Measurements from ENCODE around the gene GPR17. TPM values are rescaled to one million over a fixed set of nuclear protein-coding genes. Genes with fewer than 3 reads are reported as not detected.
A peak's percentile ranks its signal among the peaks of the same experiment; 100 is the strongest.

GPR17 gene
- total RNA-seq, 2 experiments from 2014 or later = not detected

GRCh38 chr2:127700527-127701192, 54.7 kb downstream of the GPR17 start:
- H3K27me3 Mint-ChIP-seq (ENCODE audit: low read depth) = no peaks in the 10 kb centered on the region
- ATAC-seq (no peak), DNase-seq (no peak)
- CTCF ChIA-PET = interaction anchor here (2.0 kb wide), 1 partner anchor 109 kb away, joined by 18 read pairs; no protein-coding TSS in a partner anchor
- peak overlapping the region; percentile 84 for H3K4me3 Mint-ChIP-seq
- POLR2A ChIA-PET = interaction anchor here (0.6 to 3.0 kb wide), 7 partner anchors 9 to 221 kb away, joined by 3 to 13 read pairs (median 4); partner anchors contain the start of gene WDR33
- peaks cover 29% of the 10 kb centered on the region for H3K36me3 Mint-ChIP-seq (ENCODE audit: low read depth)
- peak overlapping the region; percentile 95 for H3K27ac Mint-ChIP-seq
- peaks cover 41% of the 10 kb centered on the region for H3K4me1 Mint-ChIP-seq (ENCODE audit: low read depth)
- H3K9me3 Mint-ChIP-seq (ENCODE audit: insufficient read depth) = no peaks in the 10 kb centered on the region

- POLR2A ChIA-PET = interaction anchor here (0.9 to 3.0 kb wide), 8 partner anchors 9 to 390 kb away, joined by 3 to 13 read pairs (median 5); partner anchors contain the start of genes UGGT1 and WDR33
- peaks cover 31% of the 10 kb centered on the region for H3K36me3 Mint-ChIP-seq (ENCODE audit: low read depth)
- H3K4me1 Mint-ChIP-seq (ENCODE audit: low read depth) = peaks cover 41% of the 10 kb centered on the region
- H3K4me3 Mint-ChIP-seq = peak within 1 kb of the TSS; percentile 84
- ATAC-seq (peak; percentile 83), DNase-seq (peak; percentile 93)
- H3K27ac Mint-ChIP-seq = peak within 1 kb of the TSS; percentile 95
- H3K9me3 Mint-ChIP-seq (ENCODE audit: insufficient read depth) = no peaks in the 10 kb centered on the region
- CTCF ChIA-PET = interaction anchor here (2.0 kb wide), 1 partner anchor 110 kb away, joined by 18 read pairs; no protein-coding TSS in a partner anchor
- H3K27me3 Mint-ChIP-seq (ENCODE audit: low read depth) = no peaks in the 10 kb centered on the region
Measured at GRCh38 chr2:127701193-127701650, 55.3 kb downstream of the GPR17 start, which contains the start of gene SFT2D3. Gene SFT2D3, plus strand, starts transcription at chr2:127701497. Its CDS starts 32 bp downstream, at chr2:127701529.

GRCh38 chr2:127701651-127702394, 55.9 kb downstream of the GPR17 start:
- Mint-ChIP-seq H3K27ac (peak overlapping the region; percentile 95), H3K27me3 (ENCODE audit: low read depth) (no peaks in the 10 kb centered on the region), H3K9me3 (ENCODE audit: insufficient read depth) (no peaks in the 10 kb centered on the region), H3K36me3 (ENCODE audit: low read depth) (peaks cover 36% of the 10 kb centered on the region), H3K4me3 (peak overlapping the region; percentile 84), H3K4me1 (ENCODE audit: low read depth) (peaks cover 41% of the 10 kb centered on the region)
- ATAC-seq (peak; percentile 85), DNase-seq (peak; percentile 85)
- ChIA-PET POLR2A (interaction anchor here (0.7 to 3.0 kb wide), 12 partner anchors 10 to 416 kb away, joined by 3 to 13 read pairs (median 5); partner anchors contain the start of genes IWS1, POLR2D, UGGT1 and WDR33), CTCF (interaction anchor here (0.7 to 2.0 kb wide), 8 partner anchors 10 to 222 kb away, joined by 3 to 18 read pairs (median 4); partner anchors contain the start of gene WDR33)

Other genes with a start within 250 kb of the GPR17 start
- gene PROC, start 227.7 kb upstream of the GPR17 start, total RNA-seq = not detected
- gene IWS1, start 119.7 kb upstream of the GPR17 start, total RNA-seq = 10 to 100 TPM; 48.4 to 53.3 TPM
- 1 to 10 TPM in 1 of 2 experiments, under 1 TPM in 1; 0.82 to 1.2 TPM for gene MYO7B, start 110.5 kb upstream of the GPR17 start, total RNA-seq
- gene LIMS2, start 29.4 kb downstream of the GPR17 start, total RNA-seq = 10 to 100 TPM; 35.3 to 38.3 TPM
- gene SFT2D3, start 55.3 kb downstream of the GPR17 start, total RNA-seq = 1 to 10 TPM; 4.8 to 5.5 TPM
- gene WDR33, start 165.0 kb downstream of the GPR17 start, total RNA-seq = 10 to 100 TPM; 64.3 to 68.3 TPM
- gene POLR2D, start 212.0 kb downstream of the GPR17 start, total RNA-seq = 10 to 100 TPM; 51.1 to 52.5 TPM
- gene AMMECR1L, start 239.8 kb downstream of the GPR17 start, total RNA-seq = 10 to 100 TPM; 14.5 to 15.0 TPM